GM12864 (cell line): ENCODE measurements around the gene NUP35.

Experiments used
- DNase-seq: peaks from one replicate; pipeline ENCODE4 v3.0.0-alpha.2; 2011; ENCODE audit warnings: low read depth
- H3K4me3 ChIP-seq: 2 replicates; pipeline ENCODE4 v1.5.1; 2011; ENCODE audit warnings: mild to moderate bottlenecking, low read depth, low read length, control low read depth
- CTCF ChIP-seq: IDR thresholded peaks from 2 replicates; pipeline ENCODE4 v1.5.1; 2011; ENCODE audit warnings: low read depth, mild to moderate bottlenecking, moderate library complexity, low read length, control low read depth, inconsistent platforms; ENCODE audit errors: missing control alignments

Gene NUP35, protein sequence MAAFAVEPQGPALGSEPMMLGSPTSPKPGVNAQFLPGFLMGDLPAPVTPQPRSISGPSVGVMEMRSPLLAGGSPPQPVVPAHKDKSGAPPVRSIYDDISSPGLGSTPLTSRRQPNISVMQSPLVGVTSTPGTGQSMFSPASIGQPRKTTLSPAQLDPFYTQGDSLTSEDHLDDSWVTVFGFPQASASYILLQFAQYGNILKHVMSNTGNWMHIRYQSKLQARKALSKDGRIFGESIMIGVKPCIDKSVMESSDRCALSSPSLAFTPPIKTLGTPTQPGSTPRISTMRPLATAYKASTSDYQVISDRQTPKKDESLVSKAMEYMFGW

DNA sequence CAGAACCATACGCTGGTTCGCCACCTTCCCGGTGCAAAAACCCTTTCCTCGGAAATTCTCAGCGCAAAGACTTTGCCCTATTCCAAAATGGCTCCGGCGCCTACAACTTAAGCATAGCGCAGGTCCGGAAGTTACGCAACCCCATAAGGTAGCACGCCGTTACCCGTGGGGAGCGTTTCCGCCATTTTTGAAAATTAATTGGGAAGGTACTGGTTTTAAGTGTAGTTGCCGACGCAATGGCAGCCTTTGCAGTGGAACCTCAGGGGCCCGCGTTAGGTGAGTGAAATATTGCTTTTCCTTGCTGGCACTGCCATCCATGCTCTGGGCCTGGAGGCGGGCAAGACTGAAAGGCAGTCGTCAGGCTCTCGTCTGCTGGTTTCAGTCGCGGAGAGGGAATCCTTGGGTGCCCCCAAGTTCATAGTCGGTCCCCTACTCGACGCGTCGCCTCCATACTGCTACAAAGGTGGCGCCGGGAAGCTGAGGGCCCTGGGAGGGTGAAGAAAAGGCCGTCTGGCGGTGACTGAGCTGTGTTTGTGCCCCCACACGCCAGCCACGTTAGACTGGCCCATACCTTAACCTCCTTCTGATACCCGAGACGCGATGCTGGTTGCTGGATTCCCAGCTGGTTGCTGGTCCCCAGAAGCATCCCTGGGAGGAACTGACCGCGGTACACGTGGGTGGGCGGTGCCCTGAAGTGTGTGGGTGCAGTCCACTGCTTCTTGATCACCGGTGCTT lies at the start of gene NUP35:
NUP35 (plus strand) TSS at position 222 of the 735 bp plus-strand sequence; CDS start at position 237, 15 bp downstream.
- H3K4me3 ChIP-seq: peak within 1 kb of the TSS; percentile 75
- DNase-seq: peak; percentile 75
- TF ChIP-seq CTCF: no peak

GRCh38 chr2:183078163-183078463 lies 46.1 kb upstream of the NUP35 start:
- H3K4me3 ChIP-seq: peak overlapping the region; percentile 74
- no peak for DNase-seq
- no peak for TF ChIP-seq CTCF

DNA sequence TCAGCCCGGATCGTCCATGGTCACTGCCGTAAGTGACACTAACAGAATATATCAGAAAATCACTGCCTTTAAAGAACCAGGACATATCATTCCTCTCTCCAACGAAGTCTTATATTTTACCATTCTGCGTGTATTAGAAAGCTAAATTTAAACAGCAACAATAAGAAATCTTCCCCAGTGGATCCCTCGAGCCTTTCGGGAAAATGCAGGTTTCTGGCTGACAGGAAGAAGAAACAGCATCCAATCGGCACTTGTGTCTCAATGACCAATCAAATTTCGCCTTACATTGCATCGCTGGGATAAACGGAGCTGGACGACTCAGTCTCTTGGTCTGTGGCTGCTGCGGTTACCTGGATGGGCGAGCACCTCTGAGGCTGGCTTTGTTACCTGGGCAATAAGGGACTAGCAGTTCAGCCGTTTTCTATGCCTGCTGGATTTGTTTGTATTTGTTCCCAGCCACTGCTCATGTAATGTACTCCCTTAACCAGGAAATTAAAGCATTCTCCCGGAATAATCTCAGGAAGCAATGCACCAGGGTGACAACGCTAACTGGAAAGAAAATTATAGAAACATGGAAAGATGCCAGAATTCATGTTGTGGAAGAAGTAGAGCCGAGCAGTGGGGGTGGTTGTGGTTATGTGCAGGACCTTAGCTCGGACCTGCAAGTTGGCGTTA lies 45.6 kb upstream of the NUP35 start, which contains the start of gene DUSP19:
DUSP19 (plus strand) TSS at position 284 of the 675 bp plus-strand sequence; CDS start at position 471, 187 bp downstream.
- TF ChIP-seq CTCF: no peak
- peak; percentile 78 for DNase-seq
- H3K4me3 ChIP-seq: peak within 1 kb of the TSS; percentile 74

DNA sequence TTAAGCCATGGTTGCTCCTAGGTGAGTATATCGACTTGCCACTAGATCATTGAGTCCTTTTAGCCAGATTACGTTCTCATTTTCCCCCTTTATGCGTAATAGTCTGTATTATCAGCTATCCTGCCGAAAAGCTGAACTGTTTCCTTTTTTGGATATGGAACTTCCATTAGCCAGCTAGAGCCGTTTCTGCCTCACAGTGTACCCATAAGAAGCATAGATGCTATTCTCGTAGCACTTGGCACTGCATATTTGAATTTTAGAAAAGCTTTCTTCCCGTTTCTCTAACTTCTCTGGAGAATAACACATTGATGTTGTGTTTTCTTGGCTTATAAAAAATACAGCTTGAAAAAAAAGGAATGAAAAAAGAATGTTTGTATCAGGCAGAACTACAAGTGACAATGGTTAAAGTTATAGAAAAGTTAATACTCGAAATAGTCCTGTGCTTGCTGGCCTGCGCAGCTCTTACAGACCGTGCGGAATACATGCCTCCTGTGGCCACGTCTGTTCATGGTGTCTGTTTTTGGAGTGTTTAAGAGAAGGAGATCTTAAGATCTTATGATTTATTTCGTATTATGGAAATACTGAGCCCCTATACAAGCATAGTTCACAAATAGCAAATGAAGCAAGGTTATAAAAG lies 45.0 kb upstream of the NUP35 start:
- no peak for TF ChIP-seq CTCF
- no peak for DNase-seq
- peak overlapping the region; percentile 74 for H3K4me3 ChIP-seq

GRCh38 chr2:183081911-183082310 lies 42.3 kb upstream of the NUP35 start:
- no peak for TF ChIP-seq CTCF
- no peak for DNase-seq

DNA sequence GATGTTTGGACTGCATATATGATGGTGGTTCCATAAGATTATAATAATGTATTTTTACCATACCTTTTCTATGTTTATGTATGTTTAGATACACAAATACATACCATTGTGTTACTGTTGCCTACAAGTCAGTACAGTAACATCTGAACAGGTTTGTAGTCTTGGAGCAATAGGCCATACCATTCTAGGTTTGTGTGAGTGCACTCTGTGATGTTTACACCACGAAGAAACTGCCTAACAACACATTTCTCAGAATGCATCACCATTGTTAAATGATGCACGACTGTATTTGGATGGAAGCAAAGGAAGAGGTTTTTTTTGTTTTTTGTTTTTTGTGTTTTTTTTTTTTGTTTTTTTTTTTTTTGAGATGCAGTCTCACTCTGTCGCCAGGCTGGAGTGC lies 36.2 kb upstream of the NUP35 start:
- DNase-seq: no peak
- H3K4me3 ChIP-seq: no peak overlapping the region
- TF ChIP-seq CTCF: no peak

More at GRCh38 chr2:183081911-183082310, 42.3 kb upstream of the NUP35 start:
- H3K4me3 ChIP-seq: no peak overlapping the region
